SK-N-SH (cell line): ENCODE data around the gene EPB41L3. TPM values are rescaled to one million over a fixed set of nuclear protein-coding genes. Genes with fewer than 3 reads are reported as not detected.

Experiments
- CTCF ChIA-PET: fragments of 300-600, 350-600 bp; formaldehyde crosslinking; extraction: SDS; loops from one replicate; lab custom pipeline; 2021; lab: Yijun Ruan, JAX
- POLR2A ChIA-PET: fragments of 350-600 bp; sonication (Branson Sonifier 250); formaldehyde crosslinking; extraction: SDS; loops from one replicate; lab custom pipeline; 2020; ENCODE audit warnings: antibody characterized with exemption, inconsistent platforms; lab: Yijun Ruan, JAX
- DNase-seq: peaks from one replicate; pipeline ENCODE4 v3.0.0; 2012
- H2AFZ ChIP-seq: fragments of 200-600 bp; sonication (generic); 2 replicates; pipeline ENCODE4 v1.8.1; 2016; ENCODE audit warnings: antibody characterized with exemption, mild to moderate bottlenecking, low read depth
- H3F3A ChIP-seq: fragments of 200-600 bp; sonication (generic); replicated peaks from 2 replicates; pipeline ENCODE3; 2016; ENCODE audit warnings: antibody characterized with exemption, mild to moderate bottlenecking; ENCODE audit not compliant: insufficient read depth
- H3K27ac ChIP-seq, 2 experiments: fragments of 200-500 bp in 1 of 2; fragments of 200-600 bp in 1 of 2; sonication (Bioruptor generic) in 1 of 2; sonication (generic), shearing (Covaris generic) in 1 of 2; 2 replicates each; pipeline versions ENCODE4 v1.5.1 to v1.6.1; 2014 to 2016; ENCODE audit warnings: low read depth in 2 of 2, inconsistent platforms in 1 of 2, low read length in 1 of 2, mild to moderate bottlenecking in 1 of 2, mixed read lengths in 1 of 2
- H3K27me3 ChIP-seq: fragments of 200-600 bp; sonication (generic), shearing (Covaris generic); 2 replicates; pipeline ENCODE4 v1.6.1; 2016; ENCODE audit warnings: mixed run types; ENCODE audit not compliant: insufficient read depth
- H3K36me3 ChIP-seq, 2 experiments: fragments of 200-500 bp in 1 of 2; fragments of 200-600 bp in 1 of 2; sonication (Bioruptor generic) in 1 of 2; sonication (generic) in 1 of 2; replicated peaks in 1 of 2; 2 replicates each; pipeline versions ENCODE3 to v1.5.1; 2014 to 2016; ENCODE audit warnings: low read length in 1 of 2, mild to moderate bottlenecking in 1 of 2; ENCODE audit not compliant: insufficient read depth in 2 of 2, control insufficient read depth in 1 of 2
- H3K4me1 ChIP-seq, 2 experiments: fragments of 200-500 bp in 1 of 2; fragments of 200-600 bp in 1 of 2; sonication (Bioruptor generic) in 1 of 2; sonication (generic), shearing (Covaris generic) in 1 of 2; 2 replicates each; pipeline versions ENCODE4 v1.5.1 to v1.6.1; 2014 to 2016; ENCODE audit warnings: low read depth in 1 of 2, low read length in 1 of 2, mixed run types in 1 of 2; ENCODE audit not compliant: insufficient read depth in 2 of 2, control insufficient read depth in 1 of 2
- H3K4me2 ChIP-seq: fragments of 200-600 bp; sonication (generic), shearing (Covaris generic); 2 replicates; pipeline ENCODE4 v1.6.1; 2017; ENCODE audit warnings: mixed run types
- H3K4me3 ChIP-seq, 2 experiments: fragments of 200-500 bp in 1 of 2; fragments of 200-600 bp in 1 of 2; sonication (Bioruptor generic) in 1 of 2; sonication (generic), shearing (Covaris generic) in 1 of 2; 2 replicates each; pipeline versions ENCODE4 v1.5.1 to v1.8.1; 2014 to 2016; ENCODE audit warnings: low read depth in 2 of 2, inconsistent platforms in 1 of 2, low read length in 1 of 2, mild to moderate bottlenecking in 1 of 2, mixed read lengths in 1 of 2, moderate library complexity in 1 of 2
- H3K79me2 ChIP-seq: fragments of 200-600 bp; sonication (generic); 2 replicates; pipeline ENCODE4 v1.8.1; 2017; ENCODE audit warnings: mild to moderate bottlenecking; ENCODE audit not compliant: insufficient read depth
- H3K9ac ChIP-seq: fragments of 200-600 bp; sonication (generic); 2 replicates; pipeline ENCODE4 v1.6.1; 2017; ENCODE audit warnings: mixed run types
- H3K9me2 ChIP-seq: fragments of 200-600 bp; sonication (generic); 2 replicates; pipeline ENCODE4 v1.6.1; 2017; ENCODE audit warnings: mixed run types
- H3K9me3 ChIP-seq: fragments of 200-600 bp; sonication (generic); 2 replicates; pipeline ENCODE4 v1.6.1; 2017; ENCODE audit warnings: mixed run types, mild to moderate bottlenecking, moderate library complexity
- H4K20me1 ChIP-seq: fragments of 200-600 bp; sonication (generic); 2 replicates; pipeline ENCODE4 v1.6.1; 2017; ENCODE audit warnings: mild to moderate bottlenecking, mixed run types; ENCODE audit not compliant: insufficient read depth
- ELF1 ChIP-seq: IDR thresholded peaks from 2 replicates; pipeline ENCODE4 v1.4.0; 2012
- EP300 ChIP-seq, 2 experiments: IDR thresholded peaks; 2 replicates each; pipeline versions ENCODE4 v1.4.0 to v1.6.1; 2012; ENCODE audit warnings: borderline replicate concordance in 1 of 2, low read depth in 1 of 2, low read length in 1 of 2
- EZH2phosphoT487 ChIP-seq: fragments of 200-600 bp; sonication (generic); IDR thresholded peaks from 2 replicates; pipeline ENCODE4 v1.6.1; 2017; ENCODE audit warnings: low read depth, mixed run types, mild to moderate bottlenecking, antibody characterized with exemption, moderate library complexity, borderline replicate concordance
- IRF3 ChIP-seq: fragments of 150-350 bp; IDR thresholded peaks from 2 replicates; pipeline ENCODE4 v1.6.1; 2016; ENCODE audit warnings: mild to moderate bottlenecking, low read depth, low read length
- MAX ChIP-seq: IDR thresholded peaks from 2 replicates; pipeline ENCODE4 v1.4.0; 2012; ENCODE audit warnings: low read depth
- MXI1 ChIP-seq: IDR thresholded peaks from 2 replicates; pipeline ENCODE4 v1.6.1; 2012; ENCODE audit warnings: mild to moderate bottlenecking, low read depth, low read length, improper control_type of control experiment
- NFIC ChIP-seq: IDR thresholded peaks from 2 replicates; pipeline ENCODE4 v1.4.0; 2012; ENCODE audit warnings: borderline replicate concordance
- PBX3 ChIP-seq: IDR thresholded peaks from 2 replicates; pipeline ENCODE4; 2012
- SIN3A ChIP-seq: IDR thresholded peaks from 2 replicates; pipeline ENCODE4 v1.6.1; 2012; ENCODE audit warnings: low read depth, mild to moderate bottlenecking, low read length, moderate library complexity, borderline replicate concordance
- SMC3 ChIP-seq: IDR thresholded peaks from 2 replicates; pipeline ENCODE4 v1.6.1; 2012; ENCODE audit warnings: low read depth, low read length, improper control_type of control experiment
- TAF1 ChIP-seq: IDR thresholded peaks from 2 replicates; pipeline ENCODE4 v1.6.1; 2012; ENCODE audit warnings: low read depth, mild to moderate bottlenecking, low read length, moderate library complexity, borderline replicate concordance
- TCF12 ChIP-seq: IDR thresholded peaks from 2 replicates; pipeline ENCODE4 v1.4.0; 2012
- USF1 ChIP-seq: IDR thresholded peaks from 2 replicates; pipeline ENCODE4 v1.4.0; 2012; ENCODE audit warnings: low read depth, borderline replicate concordance
- USF2 ChIP-seq: fragments of 150-350 bp; IDR thresholded peaks from 2 replicates; pipeline ENCODE4 v1.6.1; 2017; ENCODE audit warnings: antibody characterized with exemption, low read length, low read depth, borderline replicate concordance
- ZBTB33 ChIP-seq: IDR thresholded peaks from 2 replicates; pipeline ENCODE4 v1.4.0; 2012; ENCODE audit warnings: low read depth, borderline replicate concordance
- WGBS: methylation state at CpG from one replicate; pipeline ENCODE4 v1.1.6; 2017; ENCODE audit warnings: low lambda C conversion rate; 5-methylcytosine and 5-hydroxymethylcytosine counted together
- polyA plus RNA-seq, 3 experiments: library from polyadenylated mRNA; depleted of rRNA; stranded (reverse); fragments of >200 nt; gene quantifications; 2 replicates each; pipeline ENCODE4 v1.2.3, GENCODE V29; 2012

EPB41L3 gene
- polyA plus RNA-seq, 1 of the 3 experiments (the other 2 are of a cell fraction), result 0.15 TPM

- no peak for TF ChIP-seq EP300 (IDR thresholded peaks at IDR 0.05; ENCODE audit: borderline replicate concordance in 1 of 2, low read depth in 1 of 2, low read length in 1 of 2)
- no peak for TF ChIP-seq ZBTB33
- TF ChIP-seq NFIC, result no peak
- TF ChIP-seq MXI1, result no peak
Measured at GRCh38 chr18:5420906-5421305, 122.9 kb downstream of the EPB41L3 start (continued).

- Histone ChIP-seq H3K9me2 (no peaks in the 10 kb centered on the region), H3K27me3 (no peaks in the 10 kb centered on the region; the same call in 1 of the 2 replicates), H3K4me2 (no peak overlapping the region), H2AFZ (no peak overlapping the region), H3K4me1 (peaks cover 0 to 5% of the 10 kb centered on the region in 2 experiments; a peak in 1 of 4 replicates), H4K20me1 (no peaks in the 10 kb centered on the region), H3K9ac (no peak overlapping the region), H3K4me3 (no peak overlapping the region), H3F3A (no peaks in the 10 kb centered on the region), H3K9me3 (no peaks in the 10 kb centered on the region), H3K36me3 (no peaks in the 10 kb centered on the region), H3K79me2 (no peaks in the 10 kb centered on the region), H3K27ac (no peak overlapping the region)
- 66% methylated on average over 9 of the region's 9 CpGs for WGBS
- DNase-seq, result no peak
- TF ChIP-seq USF2, result no peak
- TF ChIP-seq MAX, result no peak
- no peak for TF ChIP-seq EP300 (IDR thresholded peaks at IDR 0.05; ENCODE audit: borderline replicate concordance in 1 of 2, low read depth in 1 of 2, low read length in 1 of 2)
- TF ChIP-seq SIN3A, result no peak
- no peak for TF ChIP-seq EZH2phosphoT487
- no peak for TF ChIP-seq SMC3
- no peak for TF ChIP-seq IRF3
- TF ChIP-seq TCF12, result no peak
- TF ChIP-seq TAF1, result no peak
- no peak for TF ChIP-seq PBX3
- no peak for TF ChIP-seq ELF1
- no peak for TF ChIP-seq USF1
- ChIA-PET POLR2A (no interaction called here), CTCF (interaction anchor here (1.2 kb wide), 1 partner anchor 21 kb away, joined by 3 read pairs; no protein-coding TSS in a partner anchor)
Measured at GRCh38 chr18:5419601-5420000, 124.2 kb downstream of the EPB41L3 start.
